ENCODE results near the gene MSANTD2. TPM values are rescaled to one million over a fixed set of nuclear protein-coding genes. Genes with fewer than 3 reads are reported as not detected.

MSANTD2 gene
- total and polyA plus RNA-seq, 2 of the 4 experiments (the other 2 are of a cell fraction), result 5.0 to 6.0 TPM

DNA sequence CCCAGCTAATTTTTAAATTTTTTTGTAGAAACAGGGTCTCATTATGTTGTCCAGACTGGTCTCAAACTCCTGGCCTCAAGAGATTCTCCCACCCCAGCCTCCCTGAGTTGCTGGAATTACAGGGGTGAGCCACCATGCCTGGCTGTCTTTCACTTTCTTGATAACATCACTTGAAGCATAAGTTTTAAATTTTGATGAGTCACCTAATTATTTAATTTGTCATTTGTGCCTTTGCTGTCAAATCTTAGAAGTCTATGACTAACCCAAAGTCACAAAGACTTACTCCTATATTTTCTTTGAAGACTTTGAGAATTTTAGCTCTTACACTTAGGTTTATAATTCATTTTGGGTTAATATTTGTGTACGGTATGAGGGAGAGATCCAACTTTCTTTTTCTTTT lies 14.5 kb upstream of the MSANTD2 start:
- Histone ChIP-seq H4K8ac (ENCODE audit: low read depth in 2 of 2, low read length in 2 of 2) (no peak overlapping the region), H2BK5ac (ENCODE audit: low read depth, low read length, poor library complexity, severe bottlenecking) (no peak overlapping the region), H3K27me3 (ENCODE audit: control insufficient read depth, insufficient read depth, low read length) (peaks cover 25% of the 10 kb centered on the region), H2BK15ac (ENCODE audit: low read depth, low read length) (no peak overlapping the region), H3K18ac (ENCODE audit: low read depth, low read length) (no peak overlapping the region), H4K5ac (ENCODE audit: low read depth, low read length) (no peak overlapping the region), H3K9me1 (ENCODE audit: insufficient read depth, low read length) (no peaks in the 10 kb centered on the region), H4K91ac (ENCODE audit: insufficient read depth, low read depth, low read length) (no peak overlapping the region), H3K23ac (ENCODE audit: low read depth, low read length) (no peak overlapping the region), H3K4ac (ENCODE audit: low read depth, low read length) (no peak overlapping the region), H3K14ac (replicated peaks; ENCODE audit: low read depth, low read length) (no peak overlapping the region), H3K9ac (ENCODE audit: low read depth, low read length) (no peak overlapping the region), H2AFZ (replicated peaks; ENCODE audit: low read length, poor library complexity) (no peak overlapping the region), H2BK20ac (ENCODE audit: low read depth, low read length) (no peak overlapping the region), H3K9me3 (ENCODE audit: control insufficient read depth, insufficient read depth, low read length) (no peaks in the 10 kb centered on the region), H3K4me1 (ENCODE audit: control insufficient read depth, insufficient read depth, low read length) (no peaks in the 10 kb centered on the region), H2BK120ac (ENCODE audit: low read depth, low read length) (no peak overlapping the region), H4K20me1 (ENCODE audit: insufficient read depth, low read length) (no peaks in the 10 kb centered on the region), H3K56ac (ENCODE audit: extremely low read depth, insufficient read depth, low read length) (no peak overlapping the region), H3K4me2 (ENCODE audit: low read depth, low read length) (no peak overlapping the region), H3K79me1 (ENCODE audit: low read depth in 1 of 2, low read length in 2 of 2) (no peaks in the 10 kb centered on the region), H2AK9ac (replicated peaks; ENCODE audit: low read depth, low read length, poor library complexity) (no peak overlapping the region), H3K27ac (ENCODE audit: insufficient read depth, low read length) (no peak overlapping the region), H3K4me3 (ENCODE audit: insufficient read depth, low read depth, low read length) (no peak overlapping the region), H2AK5ac (ENCODE audit: low read depth, low read length) (no peak overlapping the region), H3K36me3 (ENCODE audit: control insufficient read depth, insufficient read depth, low read length) (no peaks in the 10 kb centered on the region)
- ChIA-PET POLR2A (ENCODE audit: unreplicated experiment) (interaction anchor here (0.6 kb wide), 1 partner anchor 19 kb away, joined by 3 read pairs; no protein-coding TSS in a partner anchor), CTCF (interaction anchor here (0.7 to 1.5 kb wide), 3 partner anchors 20 to 145 kb away, joined by 3 to 4 read pairs (median 4); no protein-coding TSS in a partner anchor)
- no peak for ATAC-seq (ENCODE audit: low read depth)
- in situ Hi-C loops (cut with MboI; ENCODE audit: low sequenced_read_pairs), result loop anchor here (25.0 kb wide), 1 partner anchor 402 kb away; the partner anchor contains the start of gene OR8B4
- TF ChIP-seq MAZ (IDR thresholded peaks at IDR 0.05; ENCODE audit: borderline replicate concordance, low read depth, low read length) (no peak), RFX5 (IDR thresholded peaks at IDR 0.05; ENCODE audit: low read depth, low read length) (no peak), MAFK (IDR thresholded peaks at IDR 0.05; ENCODE audit: low read depth, low read length) (peak; percentile 49), BHLHE40 (IDR thresholded peaks at IDR 0.05; ENCODE audit: low read depth, low read length) (no peak), CEBPB (IDR thresholded peaks at IDR 0.05; ENCODE audit: low read depth, low read length) (no peak), RAD21 (IDR thresholded peaks at IDR 0.05; ENCODE audit: low read length) (no peak), FOS (IDR thresholded peaks at IDR 0.05; ENCODE audit: low read depth, low read length) (0 out of 2 replicates have a peak, but pooled peaks have one; percentile 27), SMC3 (IDR thresholded peaks at IDR 0.05; ENCODE audit: low read depth, low read length) (no peak), RCOR1 (IDR thresholded peaks at IDR 0.05; ENCODE audit: insufficient replicate concordance, low read length) (no peak), POLR2A (IDR thresholded peaks at IDR 0.05; ENCODE audit: low read depth, low read length) (no peak), CHD1 (IDR thresholded peaks at IDR 0.05; ENCODE audit: low read depth, low read length) (no peak), NFE2L2 (IDR thresholded peaks at IDR 0.05; ENCODE audit: low read depth, low read length) (peak; percentile 68), MXI1 (IDR thresholded peaks at IDR 0.05; ENCODE audit: borderline replicate concordance, low read depth, low read length) (no peak)
- TF ChIP-seq, protein P1, sequence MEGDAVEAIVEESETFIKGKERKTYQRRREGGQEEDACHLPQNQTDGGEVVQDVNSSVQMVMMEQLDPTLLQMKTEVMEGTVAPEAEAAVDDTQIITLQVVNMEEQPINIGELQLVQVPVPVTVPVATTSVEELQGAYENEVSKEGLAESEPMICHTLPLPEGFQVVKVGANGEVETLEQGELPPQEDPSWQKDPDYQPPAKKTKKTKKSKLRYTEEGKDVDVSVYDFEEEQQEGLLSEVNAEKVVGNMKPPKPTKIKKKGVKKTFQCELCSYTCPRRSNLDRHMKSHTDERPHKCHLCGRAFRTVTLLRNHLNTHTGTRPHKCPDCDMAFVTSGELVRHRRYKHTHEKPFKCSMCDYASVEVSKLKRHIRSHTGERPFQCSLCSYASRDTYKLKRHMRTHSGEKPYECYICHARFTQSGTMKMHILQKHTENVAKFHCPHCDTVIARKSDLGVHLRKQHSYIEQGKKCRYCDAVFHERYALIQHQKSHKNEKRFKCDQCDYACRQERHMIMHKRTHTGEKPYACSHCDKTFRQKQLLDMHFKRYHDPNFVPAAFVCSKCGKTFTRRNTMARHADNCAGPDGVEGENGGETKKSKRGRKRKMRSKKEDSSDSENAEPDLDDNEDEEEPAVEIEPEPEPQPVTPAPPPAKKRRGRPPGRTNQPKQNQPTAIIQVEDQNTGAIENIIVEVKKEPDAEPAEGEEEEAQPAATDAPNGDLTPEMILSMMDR (conservative IDR thresholded peaks at IDR 0.05; ENCODE audit: low read depth, low read length), result no peak
- TF ChIP-seq, protein P2, sequence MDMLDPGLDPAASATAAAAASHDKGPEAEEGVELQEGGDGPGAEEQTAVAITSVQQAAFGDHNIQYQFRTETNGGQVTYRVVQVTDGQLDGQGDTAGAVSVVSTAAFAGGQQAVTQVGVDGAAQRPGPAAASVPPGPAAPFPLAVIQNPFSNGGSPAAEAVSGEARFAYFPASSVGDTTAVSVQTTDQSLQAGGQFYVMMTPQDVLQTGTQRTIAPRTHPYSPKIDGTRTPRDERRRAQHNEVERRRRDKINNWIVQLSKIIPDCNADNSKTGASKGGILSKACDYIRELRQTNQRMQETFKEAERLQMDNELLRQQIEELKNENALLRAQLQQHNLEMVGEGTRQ (IDR thresholded peaks at IDR 0.05; ENCODE audit: low read depth, low read length), result no peak
- TF ChIP-seq, protein P3, sequence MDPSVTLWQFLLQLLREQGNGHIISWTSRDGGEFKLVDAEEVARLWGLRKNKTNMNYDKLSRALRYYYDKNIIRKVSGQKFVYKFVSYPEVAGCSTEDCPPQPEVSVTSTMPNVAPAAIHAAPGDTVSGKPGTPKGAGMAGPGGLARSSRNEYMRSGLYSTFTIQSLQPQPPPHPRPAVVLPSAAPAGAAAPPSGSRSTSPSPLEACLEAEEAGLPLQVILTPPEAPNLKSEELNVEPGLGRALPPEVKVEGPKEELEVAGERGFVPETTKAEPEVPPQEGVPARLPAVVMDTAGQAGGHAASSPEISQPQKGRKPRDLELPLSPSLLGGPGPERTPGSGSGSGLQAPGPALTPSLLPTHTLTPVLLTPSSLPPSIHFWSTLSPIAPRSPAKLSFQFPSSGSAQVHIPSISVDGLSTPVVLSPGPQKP (IDR thresholded peaks at IDR 0.05; ENCODE audit: borderline replicate concordance, low read depth, low read length), result no peak
- intact Hi-C loops (cut with micrococcal nuclease), result no loop called here
- BruUV-seq (replicated peaks), result no TSS peak
- DNase-seq, result no peak
- WGBS, 2 experiments (ENCODE audit: extremely low coverage in 2 of 2, insufficient read length in 1 of 2), result no CpG with 5 or more reads among the region's 1 CpG
- dilution Hi-C loops (cut with HindIII; ENCODE audit: low sequenced_read_pairs, unreplicated experiment), result no loop called here
